A673 (cell line): ENCODE measurements around the gene MS4A18.

Source experiments
- CTCF ChIP-seq: fragments of 300-800, 200-600 bp; sonication (generic); conservative IDR thresholded peaks from 2 replicates; pipeline ENCODE4 v1.5.1; 2017; ENCODE audit warnings: low read depth, mild to moderate bottlenecking, antibody characterized with exemption, low read length, moderate library complexity, mixed read lengths
- EZH2 ChIP-seq: fragments of 200-600 bp; sonication (generic); IDR thresholded peaks from 2 replicates; pipeline ENCODE4 v1.6.1; 2017; ENCODE audit warnings: borderline replicate concordance, low read depth, mild to moderate bottlenecking, mixed read lengths, antibody characterized with exemption, low read length; ENCODE audit not compliant: poor library complexity, severe bottlenecking

DNA sequence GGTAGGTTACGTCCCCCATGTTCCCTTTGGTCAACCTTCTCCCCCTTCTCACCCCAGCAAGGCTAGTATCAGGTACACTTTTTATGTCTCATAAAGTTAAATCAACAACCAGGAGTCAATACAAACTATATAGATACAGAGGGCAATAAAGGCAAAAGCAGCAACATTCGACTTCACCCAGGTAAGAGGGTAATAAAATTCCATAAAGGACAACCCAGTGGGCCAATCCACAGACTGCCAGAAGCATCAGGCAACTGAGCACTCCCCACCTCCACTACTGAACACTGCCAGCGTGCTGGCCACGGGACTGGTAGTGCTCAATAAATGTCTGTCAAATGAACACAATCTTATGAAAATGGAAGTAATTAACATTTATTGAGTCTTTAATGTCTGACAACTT is 5.1 kb upstream of the MS4A18 start:
- no peak for TF ChIP-seq CTCF
- TF ChIP-seq EZH2 = no peak
